ENCODE measurements around the gene KLHL26.

The KLHL26 gene

DNA sequence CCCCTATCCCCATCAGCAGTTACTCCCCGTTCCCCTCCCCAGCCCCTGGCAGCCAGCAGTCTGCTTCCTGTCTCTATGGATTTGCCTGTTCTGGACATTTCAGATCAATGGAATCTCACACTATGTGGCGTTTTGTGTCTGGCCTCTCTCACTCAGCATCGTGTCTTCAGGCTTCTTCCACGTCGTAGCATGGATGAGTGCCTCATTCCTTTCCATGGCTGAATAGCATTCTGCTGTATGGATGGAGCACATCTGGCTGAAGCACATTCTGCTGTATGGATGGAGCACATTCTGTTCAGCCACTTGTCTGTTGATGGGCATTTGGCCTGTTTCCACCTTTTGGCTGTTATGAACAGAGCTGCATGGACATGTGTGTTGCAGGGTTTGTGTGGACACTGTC lies 76.2 kb downstream of the KLHL26 start:
- DNase-seq = no peak

DNA sequence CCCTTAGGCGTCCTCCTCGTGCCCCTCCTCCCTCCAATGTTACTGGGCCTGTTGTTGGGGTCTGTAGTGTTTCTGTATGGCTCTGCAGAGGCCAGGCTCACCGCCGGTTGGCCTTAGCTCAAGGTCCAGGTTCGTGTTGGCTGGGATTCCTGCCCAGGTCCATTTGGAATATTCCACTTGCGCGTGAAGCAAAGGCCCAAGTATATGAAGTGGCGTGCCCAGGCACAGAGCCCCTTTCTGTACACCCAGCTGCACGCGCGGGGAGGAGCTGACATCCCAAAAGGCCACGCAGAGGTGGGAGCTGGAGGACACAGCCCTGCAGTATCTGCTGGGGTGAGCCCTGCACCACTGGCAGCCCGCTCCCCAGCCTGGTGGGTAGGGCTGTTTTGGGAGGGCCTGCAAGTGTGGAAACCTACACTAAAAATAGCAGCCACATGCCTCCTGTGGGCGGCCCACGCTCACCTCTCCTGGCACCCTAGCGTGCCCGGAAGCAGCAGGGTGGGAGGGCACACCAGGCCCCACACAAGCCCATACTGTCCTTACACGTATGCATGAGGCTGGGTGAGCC lies 76.8 kb downstream of the KLHL26 start:
- no peak for DNase-seq

DNA sequence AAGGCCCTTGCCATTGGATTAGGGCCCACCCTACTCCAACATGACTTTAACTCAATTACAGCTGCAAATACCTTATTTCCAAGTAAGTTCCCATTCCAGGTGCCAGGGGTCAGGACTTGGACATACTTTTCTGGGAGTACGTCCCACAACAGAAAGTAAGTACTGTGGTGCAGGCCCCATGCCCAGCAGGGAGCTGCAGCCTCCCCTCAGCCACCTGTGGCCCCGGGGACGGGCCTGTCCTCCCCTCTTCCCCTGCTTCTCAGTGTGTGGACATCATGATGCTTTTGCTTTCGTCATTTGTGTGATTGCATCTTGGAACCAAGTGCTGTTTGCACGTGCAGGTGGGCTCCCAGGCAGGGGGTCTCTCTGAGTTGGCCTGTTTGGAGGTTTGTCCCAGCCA lies 78.6 kb downstream of the KLHL26 start:
- DNase-seq = no peak

DNA sequence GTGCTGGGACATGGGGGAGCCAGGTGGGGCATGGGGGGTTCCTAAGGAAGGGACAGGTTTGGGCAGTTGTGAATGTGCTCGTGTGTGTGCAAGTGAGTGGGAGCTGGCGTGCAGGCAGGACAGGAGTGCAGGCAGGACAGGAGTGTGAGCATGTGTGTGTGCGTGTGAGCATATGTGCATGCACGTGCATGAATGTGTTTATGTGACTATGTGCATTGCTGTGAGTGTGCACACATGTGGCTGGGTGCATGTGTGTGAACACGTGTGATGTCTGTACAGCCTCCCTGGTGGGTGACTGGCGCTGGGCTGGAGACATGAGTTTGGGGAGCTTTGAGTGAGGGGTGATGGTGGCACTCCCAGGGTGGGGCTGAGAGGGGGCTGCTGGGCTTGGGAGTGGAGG lies 80.0 kb downstream of the KLHL26 start:
- DNase-seq = no peak

DNA sequence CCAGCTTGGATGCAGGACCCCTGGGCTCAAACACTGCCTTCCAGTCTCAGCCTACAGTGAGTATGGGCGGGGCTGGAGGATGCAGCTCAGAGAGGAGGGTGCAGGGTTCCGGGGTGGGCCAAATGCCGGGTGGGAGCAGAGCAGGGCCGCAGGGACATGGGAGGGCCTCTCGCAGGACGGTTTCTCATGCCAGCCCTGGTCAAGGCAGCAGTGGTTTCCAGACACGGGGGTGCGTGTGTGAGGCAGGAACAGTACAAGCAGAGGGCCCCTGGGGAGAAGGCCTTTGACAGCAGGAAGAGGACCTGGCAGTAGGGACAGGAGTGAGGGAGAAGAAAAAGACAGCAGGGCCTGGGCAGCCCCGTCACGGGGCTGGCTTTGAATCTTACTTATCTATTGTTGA lies 80.8 kb downstream of the KLHL26 start:
- DNase-seq = no peak

DNA sequence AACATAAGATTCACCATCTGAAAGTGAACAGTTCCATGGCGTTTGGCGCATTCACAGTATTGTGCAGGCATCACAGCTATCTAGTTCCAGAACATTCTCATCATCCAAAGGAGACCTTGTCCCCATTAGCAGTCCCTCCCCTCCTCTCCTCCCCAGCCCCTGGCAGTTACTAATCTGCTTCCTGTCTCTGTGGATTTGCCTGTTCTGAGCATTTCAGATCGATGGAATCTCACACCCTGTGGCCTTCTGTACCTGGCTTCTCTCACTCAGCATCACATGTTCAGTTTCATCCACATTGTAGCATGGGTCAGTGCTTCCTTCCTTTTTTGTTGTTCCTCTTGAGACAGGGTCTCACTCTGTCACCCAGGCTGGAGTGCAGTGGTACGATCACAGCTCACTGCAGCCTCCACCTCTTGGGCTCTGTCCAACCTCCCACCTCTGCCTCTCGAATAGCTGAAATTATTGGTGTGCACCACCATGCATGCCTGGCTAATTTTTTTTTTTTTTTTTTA lies 81.2 kb downstream of the KLHL26 start:
- DNase-seq = no peak

DNA sequence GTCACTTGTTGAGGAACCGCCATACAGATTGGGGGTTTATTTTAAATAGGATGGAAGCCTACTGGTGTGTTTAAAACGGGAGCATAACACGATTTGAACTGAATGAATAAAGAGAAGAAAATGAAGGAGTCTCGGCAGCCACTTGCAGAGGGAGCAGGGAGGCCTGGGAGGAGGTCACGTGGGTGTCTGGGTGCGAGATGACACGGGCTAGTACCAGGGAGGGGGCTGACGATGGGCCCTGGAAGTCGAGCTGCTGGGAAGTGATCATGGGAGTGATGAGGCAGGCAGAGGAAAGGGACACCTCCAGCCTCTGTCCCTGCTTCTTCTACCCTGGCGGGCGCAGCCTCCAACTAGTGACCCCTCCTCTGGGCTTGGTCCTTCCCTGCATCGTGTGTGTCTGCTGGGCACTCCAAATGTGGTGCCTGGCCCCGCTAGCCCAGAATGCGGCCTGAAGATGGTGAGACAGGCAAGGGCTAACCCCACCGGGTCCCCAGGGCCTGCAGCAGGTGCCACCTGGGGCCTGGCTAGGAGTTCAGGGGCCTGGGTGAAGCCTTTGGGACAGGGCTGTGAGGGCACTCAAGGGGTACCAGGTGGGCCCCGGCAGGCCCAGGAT lies 82.1 kb downstream of the KLHL26 start:
- peak in 1 of 58 donors; percentile 19 for DNase-seq

DNA sequence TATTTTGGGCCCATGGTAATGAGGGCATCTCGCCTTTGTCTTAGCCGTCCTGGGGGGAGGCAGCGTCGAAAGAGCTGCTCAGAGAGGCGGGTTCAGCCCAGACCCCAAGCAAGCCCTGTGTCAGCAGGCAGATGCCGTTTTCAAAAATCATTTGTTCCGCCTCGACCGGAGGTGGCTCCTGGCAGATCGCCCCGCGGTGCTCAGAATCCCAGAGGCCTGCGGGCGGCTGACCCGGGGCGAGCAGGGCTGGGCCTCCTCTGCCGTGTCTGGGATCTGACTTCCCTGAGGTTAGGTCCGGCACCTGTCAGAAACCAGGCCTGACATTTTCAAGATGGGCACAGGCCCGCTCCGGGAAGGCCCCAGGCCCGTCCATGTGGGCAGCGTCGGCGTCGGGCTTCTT lies 82.7 kb downstream of the KLHL26 start:
- DNase-seq = peak in 1 of 58 donors; percentile 16

Data from anterior cingulate cortex (tissue), 58 donors.